ENCODE measurements around the gene PARVA.

DNA sequence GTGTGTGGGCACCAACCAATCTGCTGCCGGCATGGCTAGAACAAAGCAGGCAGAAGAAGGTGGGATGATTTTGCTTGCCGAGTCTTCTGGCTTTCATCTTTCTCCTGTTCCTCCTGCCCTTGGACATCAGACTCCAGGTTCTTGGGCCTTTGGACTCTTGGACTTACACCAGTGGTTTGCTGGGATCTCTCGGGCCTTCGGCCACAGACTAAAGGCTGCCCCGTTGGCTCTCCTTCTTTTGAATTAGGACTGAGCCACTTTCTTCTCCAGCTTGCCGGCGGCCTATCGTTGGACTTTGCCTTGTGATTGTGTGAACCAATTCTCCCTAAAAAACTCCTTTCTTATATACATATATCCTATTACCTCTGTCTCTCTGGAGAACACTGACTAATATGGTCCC lies 168.8 kb downstream of the PARVA start:
- TF ChIP-seq EP300 (IDR thresholded peaks at IDR 0.05; ENCODE audit: borderline replicate concordance) (no peak), NFIC (IDR thresholded peaks at IDR 0.05) (no peak), CREB1 (IDR thresholded peaks at IDR 0.05; ENCODE audit: low read depth) (no peak), RAD21 (IDR thresholded peaks at IDR 0.05; ENCODE audit: low read depth) (no peak), USF1 (IDR thresholded peaks at IDR 0.05) (no peak), YY1 (IDR thresholded peaks at IDR 0.05; ENCODE audit: low read depth) (no peak), CEBPB (IDR thresholded peaks at IDR 0.05) (no peak), TEAD4 (IDR thresholded peaks at IDR 0.05) (no peak), MAX (IDR thresholded peaks at IDR 0.05) (no peak), FOXM1 (IDR thresholded peaks at IDR 0.05; ENCODE audit: borderline replicate concordance, low read depth) (no peak), REST (IDR thresholded peaks at IDR 0.05; ENCODE audit: low read depth) (no peak), EGR1 (IDR thresholded peaks at IDR 0.05) (no peak), TAF1 (IDR thresholded peaks at IDR 0.05; ENCODE audit: low read depth) (no peak), TCF12 (IDR thresholded peaks at IDR 0.05; ENCODE audit: low read depth) (no peak)

Data from Ishikawa (cell line).